GM19351 (cell line): ENCODE measurements around the gene UROD.
A peak's percentile ranks its signal among the peaks of the same experiment; 100 is the strongest.

Experiments
- ATAC-seq: cut with Tn5 transposase; IDR thresholded peaks from one replicate; pipeline ENCODE4 v1.9.1; 2021; ENCODE audit warnings: mild to moderate bottlenecking, moderate library complexity; ENCODE audit not compliant: unreplicated experiment

Gene UROD

GRCh38 chr1:45008076-45008475, 4.0 kb upstream of the UROD start:
- no peak for ATAC-seq

GRCh38 chr1:45008516-45008915, 3.5 kb upstream of the UROD start:
- no peak for ATAC-seq

- no peak for ATAC-seq
Observed at GRCh38 chr1:45009296-45009865, 2.7 kb upstream of the UROD start.

- ATAC-seq = no peak
Observed at GRCh38 chr1:45009956-45010854, 1.8 kb upstream of the UROD start.

GRCh38 chr1:45010855-45011811, 921 bp upstream of the UROD start, which contains the start of gene HECTD3:
Gene HECTD3, minus strand, starts transcription at chr1:45011324. Its CDS starts 67 bp downstream, at chr1:45011257.
- peak; percentile 75 for ATAC-seq

GRCh38 chr1:45012639-45013278, 705 bp downstream of the UROD start:
- no peak for ATAC-seq

GRCh38 chr1:45013551-45014209, 1.6 kb downstream of the UROD start:
- ATAC-seq = no peak

- ATAC-seq = no peak
Observed at GRCh38 chr1:45014321-45015028, 2.4 kb downstream of the UROD start.

- ATAC-seq = no peak
Observed at GRCh38 chr1:45015683-45016082, 3.6 kb downstream of the UROD start.

- no peak for ATAC-seq
Observed at GRCh38 chr1:45016090-45016697, 4.1 kb downstream of the UROD start.

GRCh38 chr1:45016767-45017166, 4.7 kb downstream of the UROD start:
- no peak for ATAC-seq

GRCh38 chr1:45018599-45019230, 6.7 kb downstream of the UROD start:
- peak; percentile 77 for ATAC-seq

GRCh38 chr1:45023663-45024062, 11.6 kb downstream of the UROD start:
- ATAC-seq = no peak

- no peak for ATAC-seq
Observed at GRCh38 chr1:45026446-45026845, 14.4 kb downstream of the UROD start.

GRCh38 chr1:45032837-45033236, 20.8 kb downstream of the UROD start:
- ATAC-seq = no peak

- peak; percentile 69 for ATAC-seq
Observed at GRCh38 chr1:45033356-45033755, 21.3 kb downstream of the UROD start.

GRCh38 chr1:45035631-45036301, 23.7 kb downstream of the UROD start:
- no peak for ATAC-seq

- no peak for ATAC-seq
Observed at GRCh38 chr1:45037456-45037855, 25.4 kb downstream of the UROD start.
